K562 (cell line): ENCODE data around the gene SLC4A5. TPM values are rescaled to one million over a fixed set of nuclear protein-coding genes. Genes with fewer than 3 reads are reported as not detected.

Source experiments
- ATAC-seq: fragments of 200-7000 bp; cut with Tn5 transposase; 3 replicates; pipeline ENCODE4 v1.9.1; 2020; ENCODE audit warnings: moderate library complexity
- BruUV-seq: library from RNA; stranded (reverse); fragments of 400-500 nt; replicated peaks from 2 replicates; lab custom pipeline; 2021; lab: Mats Ljungman, UMichigan
- CTCF ChIA-PET: fragments of 300-600 bp; formaldehyde crosslinking; extraction: SDS; loops from one replicate; lab custom pipeline; 2021; ENCODE audit warnings: low intra/inter-chr PET ratio; lab: Yijun Ruan, JAX
- POLR2A ChIA-PET: fragments of 300-600, 350-650 bp; sonication (Branson Sonifier 250); formaldehyde crosslinking; extraction: SDS; loops from one replicate; lab custom pipeline; 2021; ENCODE audit warnings: antibody characterized with exemption, inconsistent platforms; lab: Yijun Ruan, JAX
- DNase-seq, 4 experiments: peaks; one replicate each; pipeline versions ENCODE4 v3.0.0 to v3.0.0-alpha.2; 2011 to 2018; ENCODE audit warnings: low spot score in 3 of 4, mixed read lengths in 3 of 4; ENCODE audit errors: extremely low read depth in 1 of 4
- FAIRE-seq: peaks from 2 replicates; lab custom pipeline; 2011; peaks lifted over from hg19 to GRCh38; lab: Jason Lieb, UNC
- H2AFZ ChIP-seq: 2 replicates; pipeline ENCODE4 v1.6.0; 2011; ENCODE audit warnings: low read depth, low read length, control low read depth, inconsistent platforms
- H3K27ac ChIP-seq: fragments of 200-600 bp; 3 replicates; pipeline ENCODE4 v1.8.0; 2011; ENCODE audit warnings: low read depth, mild to moderate bottlenecking, control low read depth, inconsistent platforms, low read length, moderate library complexity, mixed read lengths; ENCODE audit errors: extremely low read depth
- H3K27me3 ChIP-seq, 2 experiments: fragments of 300-600 bp in 1 of 2; 2 replicates in 1 of 2; 3 replicates in 1 of 2; pipeline versions ENCODE4 v1.6.0 to v1.8.0; 2011; ENCODE audit warnings: inconsistent platforms in 2 of 2, low read length in 2 of 2, mild to moderate bottlenecking in 1 of 2, mixed read lengths in 1 of 2, moderate library complexity in 1 of 2; ENCODE audit not compliant: control insufficient read depth in 2 of 2, insufficient read depth in 2 of 2
- H3K36me3 ChIP-seq: fragments of 300-600 bp; 3 replicates; pipeline ENCODE4 v1.8.0; 2011; ENCODE audit warnings: mild to moderate bottlenecking, low read length, inconsistent platforms; ENCODE audit not compliant: control insufficient read depth, insufficient read depth
- H3K4me1 ChIP-seq, 2 experiments: fragments of 200-600 bp in 1 of 2; replicated peaks in 1 of 2; 2 replicates in 1 of 2; 3 replicates in 1 of 2; pipeline versions ENCODE4 v1.5.1 to v1.8.0; 2011; ENCODE audit warnings: inconsistent platforms in 2 of 2, low read length in 2 of 2, mild to moderate bottlenecking in 1 of 2, mixed read lengths in 1 of 2, moderate library complexity in 1 of 2; ENCODE audit not compliant: control insufficient read depth in 2 of 2, insufficient read depth in 2 of 2
- H3K4me2 ChIP-seq: 2 replicates; pipeline ENCODE4 v1.6.1; 2011; ENCODE audit warnings: low read length, control low read depth, inconsistent platforms, mixed read lengths; ENCODE audit not compliant: insufficient read depth
- H3K4me3 ChIP-seq: fragments of 200-600 bp; sonication (generic), shearing (Covaris generic); 2 replicates; pipeline ENCODE4 v1.5.1; 2016; ENCODE audit warnings: control low read depth, inconsistent platforms
- H3K79me2 ChIP-seq: fragments of 200-600 bp; 3 replicates; pipeline ENCODE4 v1.8.0; 2011; ENCODE audit warnings: low read length, inconsistent platforms; ENCODE audit not compliant: control insufficient read depth, insufficient read depth
- H3K9ac ChIP-seq, 2 experiments: 2 replicates each; pipeline versions ENCODE4 v1.6.0 to v1.6.1; 2011; ENCODE audit warnings: low read depth in 2 of 2, low read length in 2 of 2, control low read depth in 1 of 2, inconsistent platforms in 1 of 2, mild to moderate bottlenecking in 1 of 2, mixed read lengths in 1 of 2; ENCODE audit not compliant: insufficient read depth in 1 of 2
- H3K9me1 ChIP-seq: one replicate; pipeline ENCODE4 v1.6.0; 2011; ENCODE audit warnings: inconsistent platforms, mild to moderate bottlenecking, low read length, moderate library complexity; ENCODE audit not compliant: control insufficient read depth, insufficient read depth
- H3K9me3 ChIP-seq: replicated peaks from 2 replicates; pipeline ENCODE4 v1.5.1; 2011; ENCODE audit warnings: low read depth, low read length, inconsistent platforms; ENCODE audit not compliant: control insufficient read depth, insufficient read depth
- H4K20me1 ChIP-seq: replicated peaks from 2 replicates; pipeline ENCODE4 v1.6.1; 2011; ENCODE audit warnings: low read length, inconsistent platforms, mixed read lengths; ENCODE audit not compliant: control insufficient read depth, insufficient read depth
- KDM2B ChIP-seq: fragments of 250-450 bp; sonication (Bioruptor Pico); IDR thresholded peaks from 2 replicates; pipeline ENCODE4 v1.8.0; 2021; ENCODE audit warnings: mild to moderate bottlenecking, moderate library complexity
- POLR2A ChIP-seq: fragments of 450-650 bp; conservative IDR thresholded peaks from 2 replicates; pipeline ENCODE4 v1.6.1; 2016
- POLR2H ChIP-seq: IDR thresholded peaks from 2 replicates; pipeline ENCODE4 v1.6.1; 2016; ENCODE audit warnings: missing genetic modification characterization, low read depth, mild to moderate bottlenecking, control low read depth, missing compliant biosample characterization, moderate library complexity
- YBX1 ChIP-seq: fragments of 450-650 bp; IDR thresholded peaks from 2 replicates; pipeline ENCODE4 v1.7.1; 2016; ENCODE audit warnings: mild to moderate bottlenecking
- WGBS: fragments of 100-300 bp; shearing (Covaris generic); methylation state at CpG from one replicate; pipeline ENCODE4 v1.1.6; 2016; ENCODE audit warnings: low coverage, mixed read lengths; ENCODE audit not compliant: insufficient coverage; ENCODE audit errors: missing lambda C conversion rate; 5-methylcytosine and 5-hydroxymethylcytosine counted together
- in situ Hi-C: fragments of 300-500 bp; cut with MboI; formaldehyde crosslinking; loops from 4 replicates; pipeline ENCODE4 v1.15.0; 2018; ENCODE audit warnings: inconsistent platforms, mixed read lengths
- intact Hi-C: fragments of 100-400 bp; cut with micrococcal nuclease; formaldehyde crosslinking; loops from 2 replicates; pipeline ENCODE4 v1.14.2; 2022
- polyA plus RNA-seq, 8 experiments: library from polyadenylated mRNA; depleted of rRNA in 4 of 8; stranded (reverse) in 5 of 8; unstranded in 3 of 8; fragments of >200 nt; fragmentation: Nextera tagmentation in 2 of 8; fragmentation: Illumina TruSeq in 1 of 8; extraction: Ambion mirVana in 2 of 8; extraction: Trizol in 1 of 8; gene quantifications; 2 replicates each; pipeline versions ENCODE4 v1.2.1 to v1.2.3, GENCODE V29; 2011 to 2014; ENCODE audit warnings: inconsistent platforms in 1 of 8, missing spikeins in 1 of 8
- total RNA-seq, 7 experiments: library from RNA; depleted of rRNA in 6 of 7; stranded (reverse); fragments of >200 nt in 6 of 7; fragmentation: Illumina TruSeq in 2 of 7; extraction: Trizol in 2 of 7; gene quantifications; 2 replicates each; pipeline versions ENCODE4 v1.2.1 to v1.2.3, GENCODE V29; 2011 to 2021; ENCODE audit warnings: low replicate concordance in 1 of 7

Gene SLC4A5
- total and polyA plus RNA-seq, 9 of the 15 experiments (the other 6 are each of a cell fraction or from before 2014, with no cell fraction given) = 0.03 to 0.77 (median 0.14) TPM; not detected in 1

- ATAC-seq (peak; percentile 2; the same call in 1 of the 3 replicates), DNase-seq (no peak), FAIRE-seq (no peak)
- TF ChIP-seq POLR2A (0 out of 2 replicates have a peak, but pooled peaks have one; percentile 21), KDM2B (CRISPR knock-in tag) (no peak)
- Histone ChIP-seq H3K79me2 (peaks cover 93% of the 10 kb centered on the region), H2AFZ (no peak overlapping the region), H3K9ac (peak overlapping the region in 1 of 2 experiments; percentile 27; a peak in 1 of 4 replicates), H3K4me3 (no peak overlapping the region), H3K4me2 (no peak overlapping the region), H3K27me3 (no peaks in the 10 kb centered on the region), H3K9me1 (peaks cover 9% of the 10 kb centered on the region), H3K4me1 (peaks cover 17 to 38% of the 10 kb centered on the region in 2 experiments), H4K20me1 (peaks cover 47% of the 10 kb centered on the region), H3K9me3 (no peaks in the 10 kb centered on the region), H3K36me3 (peaks cover 94% of the 10 kb centered on the region), H3K27ac (no peak overlapping the region)
- ChIA-PET POLR2A (interaction anchor here (0.7 to 5.9 kb wide), 6 partner anchors 12 to 61 kb away, joined by 3 to 62 read pairs (median 3); no protein-coding TSS in a partner anchor), CTCF (no interaction called here)
- in situ Hi-C loops = no loop called here
- intact Hi-C loops = no loop called here
- 74% methylated on average over 3 of the region's 3 CpGs for WGBS
- BruUV-seq = no TSS peak
Observed at GRCh38 chr2:74204436-74204835, 138.8 kb downstream of the SLC4A5 start.

- Histone ChIP-seq H3K79me2 (peaks cover 88% of the 10 kb centered on the region), H3K4me2 (no peak overlapping the region), H3K27me3 (no peaks in the 10 kb centered on the region), H3K27ac (no peak overlapping the region), H3K9me3 (no peaks in the 10 kb centered on the region), H3K36me3 (peaks cover 66% of the 10 kb centered on the region), H4K20me1 (peaks cover 35% of the 10 kb centered on the region), H3K9ac (no peak overlapping the region), H3K9me1 (peaks cover 8% of the 10 kb centered on the region), H3K4me1 (peaks cover 30 to 52% of the 10 kb centered on the region in 2 experiments), H3K4me3 (no peak overlapping the region), H2AFZ (no peak overlapping the region)
- intact Hi-C loops = no loop called here
- FAIRE-seq = no peak
- ChIA-PET CTCF (no interaction called here), POLR2A (no interaction called here)
- WGBS = 55% methylated on average over 1 of the region's 1 CpG
- no peak for DNase-seq
- no peak for TF ChIP-seq YBX1
- peak; percentile 38; the same call in 1 of the 2 replicates for TF ChIP-seq POLR2H (tag)
- in situ Hi-C loops = no loop called here
- ATAC-seq = no peak
- no TSS peak for BruUV-seq
Observed at GRCh38 chr2:74201596-74201995, 141.6 kb downstream of the SLC4A5 start.
